ENCODE data around the gene TIRAP.

The TIRAP gene

GRCh38 chr11:126328001-126328390 is 45.1 kb downstream of the TIRAP start:
- DNase-seq: no peak

- no peak for DNase-seq
These were observed 45.6 kb downstream of the TIRAP start for GRCh38 chr11:126328444-126328843.

DNA sequence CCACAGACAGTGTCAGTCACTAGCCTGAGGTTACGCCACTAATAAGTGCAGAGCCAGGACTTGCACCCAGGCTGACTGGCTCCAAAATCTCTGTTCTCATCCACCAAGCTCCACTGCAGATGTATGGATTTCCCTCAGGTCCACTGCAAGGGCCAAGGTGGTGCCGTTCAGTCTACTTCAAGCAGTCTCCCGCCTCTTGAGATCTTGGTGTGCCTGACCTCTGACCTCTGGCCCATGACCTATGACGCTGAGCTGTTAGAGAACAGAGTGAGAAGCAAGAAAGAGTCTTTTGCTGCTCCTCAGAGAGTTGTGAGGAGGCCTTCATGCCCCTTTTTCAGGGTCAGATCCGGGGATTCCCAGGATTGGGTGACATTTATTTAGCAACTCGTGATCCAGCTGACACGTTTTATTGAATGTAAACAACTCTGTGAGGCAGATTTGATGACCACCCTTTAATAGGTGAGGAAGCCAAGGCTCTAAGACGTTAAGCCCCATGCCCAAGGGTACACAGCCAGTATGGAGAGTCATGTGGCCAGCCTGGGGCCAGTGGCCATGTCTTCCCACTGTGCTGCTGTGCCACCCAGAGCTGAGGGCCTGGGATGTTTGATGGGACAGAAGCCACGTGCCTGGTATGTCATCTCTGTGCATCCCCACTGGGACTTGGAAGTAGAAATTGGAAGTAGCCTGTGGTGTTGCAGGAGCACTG is 46.2 kb downstream of the TIRAP start:
- no peak for DNase-seq

- DNase-seq: no peak
These were observed 46.8 kb downstream of the TIRAP start for GRCh38 chr11:126329644-126330211.

DNA sequence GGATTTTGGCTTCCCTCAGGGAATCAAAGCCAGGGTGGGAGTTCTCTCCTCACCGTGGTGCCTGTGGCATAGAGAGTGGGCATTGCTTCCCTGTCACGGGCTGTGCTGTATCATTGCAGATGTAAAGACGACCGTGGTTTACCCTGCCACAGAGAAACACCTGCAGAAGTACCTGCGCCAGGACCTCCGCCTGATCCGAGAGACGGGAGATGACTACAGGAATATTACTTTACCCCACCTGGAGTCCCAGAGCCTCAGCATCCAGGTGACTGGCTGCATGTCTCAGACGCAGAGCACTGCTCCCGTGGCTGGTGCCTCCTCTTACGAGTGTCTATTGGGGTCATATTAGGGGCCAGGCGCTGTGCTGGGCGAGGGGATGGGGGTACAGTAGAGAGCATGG is 48.4 kb downstream of the TIRAP start:
- DNase-seq: no peak

DNA sequence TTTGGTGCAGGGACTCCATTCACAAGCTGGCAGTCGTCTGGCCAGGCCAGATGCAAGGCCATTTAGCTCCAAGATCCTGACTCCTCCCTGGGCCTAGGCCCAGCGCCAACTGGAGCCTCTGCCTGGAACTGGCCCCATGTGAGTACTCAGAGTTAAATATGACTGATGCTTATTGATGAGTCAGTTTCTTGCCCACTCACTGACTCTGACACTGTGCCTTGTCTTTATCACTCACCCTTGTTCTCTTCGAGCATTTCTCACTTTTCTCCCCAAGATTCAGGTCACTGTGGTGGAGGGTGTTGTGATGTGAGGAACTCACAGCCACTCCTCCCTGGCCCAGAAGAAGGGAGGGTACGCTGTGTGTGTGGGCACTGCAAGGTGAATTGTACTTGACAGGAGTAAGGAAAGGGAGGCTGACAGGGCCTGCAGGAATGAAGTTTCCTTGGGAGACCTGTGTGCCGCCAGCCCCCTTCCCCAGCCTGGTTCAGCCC is 49.4 kb downstream of the TIRAP start:
- no peak for DNase-seq

DNA sequence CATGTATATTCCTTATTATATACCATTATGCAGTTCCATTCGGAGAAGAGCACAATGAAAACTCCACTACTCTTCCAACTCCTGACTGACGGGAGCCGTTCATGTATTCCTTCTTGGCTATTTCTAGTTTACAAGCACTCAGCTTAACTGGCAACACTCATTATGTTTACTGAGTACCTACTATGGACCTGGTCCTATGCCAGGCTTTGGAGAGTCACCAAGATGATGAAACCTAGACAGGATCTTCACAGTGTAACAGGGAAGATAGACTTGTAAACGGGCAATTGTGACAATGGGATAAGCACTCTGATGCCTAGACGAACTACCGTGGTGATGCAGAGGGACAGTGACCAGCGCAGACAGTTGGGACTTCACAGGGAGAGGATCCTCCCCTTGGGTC is 50.2 kb downstream of the TIRAP start:
- DNase-seq: no peak

DNA sequence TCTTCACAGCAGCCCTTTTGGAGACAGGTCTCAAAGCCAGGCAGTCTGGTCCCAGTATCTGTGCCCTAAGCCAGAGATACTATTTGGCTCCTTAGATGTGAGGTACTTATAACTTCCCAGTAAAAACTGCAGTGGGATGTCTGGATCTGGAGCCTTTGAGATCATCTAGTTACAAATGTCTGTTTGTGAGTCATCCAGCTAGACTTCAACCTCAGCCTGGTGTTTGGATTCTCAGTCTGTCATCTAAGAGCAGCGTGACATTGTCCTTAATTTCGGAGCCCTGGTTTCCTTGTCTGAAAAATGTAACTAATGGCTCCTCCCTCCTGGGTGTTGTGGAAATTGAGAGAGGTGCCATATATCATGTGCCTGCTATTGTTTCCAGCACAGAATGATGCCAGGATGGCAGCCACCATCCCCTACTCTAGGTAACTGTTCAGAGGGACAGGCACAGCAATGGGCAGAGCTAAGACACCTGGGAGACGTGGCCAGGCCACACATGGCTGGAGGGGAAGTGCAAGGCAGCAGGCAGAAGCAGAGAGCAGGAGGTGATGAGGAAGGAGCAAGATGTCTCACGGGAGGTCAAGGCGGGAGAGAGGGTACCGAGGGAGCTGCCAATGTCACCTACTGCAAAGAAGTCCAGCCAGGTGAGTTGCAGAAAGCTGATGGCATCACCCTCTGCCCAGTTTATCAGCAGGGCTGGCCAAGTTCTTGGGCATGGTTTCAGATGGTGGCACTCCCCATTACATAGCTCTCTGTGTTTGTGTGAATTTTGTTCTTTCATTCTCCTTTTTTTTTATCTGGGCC is 52.0 kb downstream of the TIRAP start:
- DNase-seq: no peak

GRCh38 chr11:126335463-126335760 is 52.5 kb downstream of the TIRAP start:
- no peak for DNase-seq

DNA sequence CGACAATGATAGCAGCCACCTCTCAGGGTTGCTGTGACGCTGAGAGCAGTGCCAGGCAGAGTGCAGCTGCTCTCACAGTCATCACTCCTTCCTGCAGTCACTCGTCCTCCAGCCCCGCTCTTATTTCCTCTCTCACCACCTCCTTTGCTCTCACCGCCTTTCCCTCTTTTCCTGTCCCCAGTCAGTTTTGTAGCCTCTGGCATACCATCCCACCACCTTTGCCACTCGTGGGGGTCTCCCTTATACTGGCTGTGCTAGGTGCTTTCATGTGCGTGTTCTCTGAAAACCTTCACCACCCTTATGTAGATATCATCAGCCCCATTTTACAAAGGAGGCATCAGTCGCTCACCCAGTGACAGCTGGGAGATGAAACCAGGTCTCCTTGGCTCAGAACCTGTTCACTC is 53.2 kb downstream of the TIRAP start:
- DNase-seq: no peak

DNA sequence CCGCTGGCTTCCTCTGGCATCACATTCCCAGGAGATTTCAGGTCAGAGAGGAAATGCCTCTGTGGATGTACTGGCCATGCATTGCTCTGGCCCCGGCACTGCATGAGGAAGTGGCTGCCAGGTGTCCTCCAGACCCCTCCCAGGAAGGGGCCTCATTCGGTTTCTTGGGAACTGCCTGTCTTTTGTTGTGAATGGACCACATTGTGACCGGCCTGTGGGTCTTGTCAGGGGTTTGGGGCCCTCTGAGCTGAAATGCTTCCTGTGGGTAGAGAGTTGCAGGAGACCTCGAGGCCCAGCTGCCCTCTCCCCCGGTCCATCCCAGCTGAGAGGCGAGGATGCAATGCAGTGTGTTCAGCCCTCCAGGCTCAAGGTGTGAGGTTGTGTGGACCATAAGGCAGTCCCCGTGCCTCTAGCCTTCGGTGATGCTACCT is 53.8 kb downstream of the TIRAP start:
- no peak for DNase-seq

GRCh38 chr11:126337126-126337473 is 54.2 kb downstream of the TIRAP start:
- no peak for DNase-seq

- DNase-seq: no peak
These were observed 54.8 kb downstream of the TIRAP start for GRCh38 chr11:126337474-126338241.

- DNase-seq: no peak
These were observed 55.6 kb downstream of the TIRAP start for GRCh38 chr11:126338346-126339055.

- no peak for DNase-seq
These were observed 56.4 kb downstream of the TIRAP start for GRCh38 chr11:126339073-126339862.

DNA sequence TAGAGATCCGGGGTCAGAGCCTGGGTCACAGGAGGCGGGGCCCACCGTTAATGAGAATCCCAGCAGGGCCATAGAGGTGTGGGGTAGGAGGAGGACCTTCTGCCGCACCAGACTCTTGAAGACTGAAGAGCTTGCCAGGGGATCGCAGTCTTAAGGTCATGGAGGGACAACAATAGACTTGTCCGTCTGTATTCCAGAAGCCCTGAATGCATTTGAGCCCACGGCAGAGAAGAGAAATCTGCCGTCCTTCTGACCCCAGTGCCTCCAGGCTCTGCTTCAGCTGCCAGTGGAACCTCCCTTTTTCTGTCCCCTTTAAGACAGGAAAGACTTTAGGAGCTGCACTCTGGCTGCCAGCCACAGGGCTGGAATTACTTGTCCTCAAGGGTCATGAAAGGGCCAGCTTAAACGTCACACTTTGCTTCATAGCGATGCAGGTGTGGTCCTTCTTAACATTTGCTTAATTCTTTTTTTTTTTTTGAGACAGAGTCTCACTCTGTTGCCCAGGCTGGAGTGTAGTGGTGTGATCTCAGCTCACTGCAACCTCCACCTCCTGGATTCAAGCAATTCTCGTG is 57.1 kb downstream of the TIRAP start:
- no peak for DNase-seq

GRCh38 chr11:126340960-126341606 is 58.2 kb downstream of the TIRAP start:
- DNase-seq: no peak

- no peak for DNase-seq
These were observed 58.9 kb downstream of the TIRAP start for GRCh38 chr11:126341760-126342161.

GRCh38 chr11:126343051-126343450 is 60.2 kb downstream of the TIRAP start:
- no peak for DNase-seq

Measured in NCI-H1092 treated with DMSO at 0.1 percent for 48 hours (cell line).